OCI-LY7 (cell line): Measurements from ENCODE around the gene ZXDC. TPM values are rescaled to one million over a fixed set of nuclear protein-coding genes. Genes with fewer than 3 reads are reported as not detected.
A peak's percentile ranks its signal among the peaks of the same experiment; 100 is the strongest.

Experiments
- BruUV-seq: library from RNA; stranded (reverse); fragments of 400-500 nt; replicated peaks from 2 replicates; lab custom pipeline; 2021; lab: Mats Ljungman, UMichigan
- CTCF ChIA-PET: fragments of 300-600 bp; sonication (Branson Sonifier 250); formaldehyde crosslinking; loops from one replicate; lab custom pipeline; 2022; ENCODE audit warnings: antibody characterized with exemption; ENCODE audit not compliant: unreplicated experiment; lab: Charles Lee
- POLR2A ChIA-PET: fragments of 300-600 bp; sonication (Branson Sonifier 250); formaldehyde crosslinking; loops from one replicate; lab custom pipeline; 2022; ENCODE audit warnings: antibody characterized with exemption; lab: Charles Lee
- DNase-seq: peaks from one replicate; pipeline ENCODE4 v3.0.0-alpha.2; 2015; ENCODE audit warnings: low spot score
- H2AFZ ChIP-seq: fragments of 200-600 bp; sonication (generic), shearing (Covaris generic); 2 replicates; pipeline ENCODE4 v1.6.1; 2014; ENCODE audit warnings: mild to moderate bottlenecking, antibody characterized with exemption, low read length, moderate library complexity
- H3K27ac ChIP-seq: fragments of 200-600 bp; sonication (generic); 2 replicates; pipeline ENCODE4 v1.5.1; 2014; ENCODE audit warnings: mixed run types, low read depth, mild to moderate bottlenecking, moderate library complexity, low read length, inconsistent platforms; ENCODE audit not compliant: poor library complexity, severe bottlenecking
- H3K36me3 ChIP-seq: fragments of 200-600 bp; sonication (generic); 2 replicates; pipeline ENCODE4 v1.6.1; 2014; ENCODE audit warnings: mild to moderate bottlenecking, antibody characterized with exemption, low read length, moderate library complexity, mixed read lengths; ENCODE audit not compliant: insufficient read depth
- H3K4me1 ChIP-seq: fragments of 200-600 bp; sonication (generic); 2 replicates; pipeline ENCODE4 v1.5.1; 2014; ENCODE audit warnings: mild to moderate bottlenecking, low read length; ENCODE audit not compliant: insufficient read depth, poor library complexity, severe bottlenecking
- H3K4me2 ChIP-seq: fragments of 200-600 bp; sonication (generic); 2 replicates; pipeline ENCODE4 v1.6.1; 2014; ENCODE audit warnings: mild to moderate bottlenecking, low read length
- H3K4me3 ChIP-seq: fragments of 200-600 bp; sonication (generic); 2 replicates; pipeline ENCODE4 v1.5.1; 2014; ENCODE audit warnings: mild to moderate bottlenecking, low read depth, low read length; ENCODE audit not compliant: poor library complexity, severe bottlenecking
- H3K79me2 ChIP-seq: fragments of 200-600 bp; sonication (generic); 2 replicates; pipeline ENCODE4 v1.6.1; 2016; ENCODE audit warnings: low read depth, mild to moderate bottlenecking, low read length, moderate library complexity, mixed read lengths; ENCODE audit not compliant: insufficient read depth
- H3K9me2 ChIP-seq: fragments of 200-600 bp; sonication (generic); 2 replicates; pipeline ENCODE4 v1.6.1; 2016; ENCODE audit warnings: mild to moderate bottlenecking, low read length, mixed read lengths; ENCODE audit not compliant: insufficient read depth
- H3K9me3 ChIP-seq: fragments of 200-600 bp; sonication (generic); 2 replicates; pipeline ENCODE4 v1.6.1; 2014; ENCODE audit warnings: mild to moderate bottlenecking, mixed run types, low read length, mixed read lengths
- H4K20me1 ChIP-seq: fragments of 200-600 bp; sonication (generic); 2 replicates; pipeline ENCODE4 v1.6.1; 2014; ENCODE audit warnings: mild to moderate bottlenecking, antibody characterized with exemption, low read length, moderate library complexity, mixed read lengths; ENCODE audit not compliant: insufficient read depth
- EZH2phosphoT487 ChIP-seq: fragments of 200-600 bp; sonication (generic); IDR thresholded peaks from 2 replicates; pipeline ENCODE4 v1.6.1; 2018; ENCODE audit warnings: low read depth, borderline replicate concordance, mild to moderate bottlenecking, mixed run types, antibody characterized with exemption, low read length, moderate library complexity, mixed read lengths
- intact Hi-C: fragments of 100-400 bp; cut with micrococcal nuclease; formaldehyde crosslinking; loops from one replicate; pipeline ENCODE4 v1.10.0; 2022; ENCODE audit not compliant: unreplicated experiment
- total RNA-seq, 2 experiments: library from RNA; depleted of rRNA in 1 of 2; stranded (reverse); fragments of >200 nt in 1 of 2; shearing (Covaris generic) in 1 of 2; gene quantifications; 2 replicates each; pipeline ENCODE4 v1.2.3, GENCODE V29; 2014 to 2022
- TF ChIP-seq, protein P1 (sequence below): fragments of 200-600 bp; sonication (generic); conservative IDR thresholded peaks from 2 replicates; pipeline ENCODE4 v1.5.1; 2014; ENCODE audit warnings: mild to moderate bottlenecking, antibody characterized with exemption, low read length, moderate library complexity, mixed read lengths

The ZXDC gene
- total RNA-seq, 2 experiments from 2014 or later = 32.2 to 34.9 TPM

DNA sequence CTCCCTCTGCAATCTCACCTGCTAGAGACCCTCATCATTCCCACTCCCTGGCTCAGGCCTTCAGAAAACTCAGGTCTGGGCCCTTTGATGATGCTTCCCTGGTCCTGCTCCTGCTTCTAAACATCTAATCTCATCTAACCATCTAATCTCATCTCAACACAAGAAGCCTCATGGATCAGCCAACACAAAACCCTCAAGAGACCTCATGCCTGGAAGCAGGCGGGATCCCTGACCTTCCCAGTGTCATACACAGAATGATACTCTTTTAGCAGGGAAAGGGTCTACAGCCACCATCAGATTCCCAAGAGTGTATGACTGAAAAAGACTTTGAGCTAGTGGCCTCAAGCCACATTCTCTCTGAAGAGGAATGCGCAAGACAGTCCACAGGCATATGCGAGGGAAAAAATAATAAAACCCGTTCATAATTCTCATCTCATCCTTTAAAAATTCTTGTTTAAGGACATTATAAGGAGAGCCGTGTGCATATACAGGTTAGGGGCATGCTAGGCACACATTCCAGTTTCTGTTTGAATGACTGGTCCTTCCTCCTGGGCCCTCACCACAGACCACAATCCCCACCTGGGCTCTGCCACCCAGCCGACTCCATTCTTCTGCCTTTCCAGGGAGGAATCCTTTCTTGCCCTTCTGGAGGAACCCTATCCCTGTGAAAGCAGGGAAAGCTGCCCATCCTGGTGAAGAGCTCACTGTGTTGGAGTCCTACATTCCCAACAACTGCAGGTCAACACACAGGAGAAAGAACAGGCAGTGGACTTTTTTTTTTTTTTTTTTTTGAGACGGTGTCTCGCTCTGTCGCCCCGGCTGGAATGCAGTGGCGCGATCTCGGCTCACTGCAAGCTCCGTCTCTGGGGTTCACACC, 2.2 kb downstream of the ZXDC start:
- H3K4me1 ChIP-seq = peaks cover 35% of the 10 kb centered on the region
- intact Hi-C loops = loop anchor here (10.0 kb wide), 1 partner anchor 189 kb away; no protein-coding TSS in a partner anchor

DNA sequence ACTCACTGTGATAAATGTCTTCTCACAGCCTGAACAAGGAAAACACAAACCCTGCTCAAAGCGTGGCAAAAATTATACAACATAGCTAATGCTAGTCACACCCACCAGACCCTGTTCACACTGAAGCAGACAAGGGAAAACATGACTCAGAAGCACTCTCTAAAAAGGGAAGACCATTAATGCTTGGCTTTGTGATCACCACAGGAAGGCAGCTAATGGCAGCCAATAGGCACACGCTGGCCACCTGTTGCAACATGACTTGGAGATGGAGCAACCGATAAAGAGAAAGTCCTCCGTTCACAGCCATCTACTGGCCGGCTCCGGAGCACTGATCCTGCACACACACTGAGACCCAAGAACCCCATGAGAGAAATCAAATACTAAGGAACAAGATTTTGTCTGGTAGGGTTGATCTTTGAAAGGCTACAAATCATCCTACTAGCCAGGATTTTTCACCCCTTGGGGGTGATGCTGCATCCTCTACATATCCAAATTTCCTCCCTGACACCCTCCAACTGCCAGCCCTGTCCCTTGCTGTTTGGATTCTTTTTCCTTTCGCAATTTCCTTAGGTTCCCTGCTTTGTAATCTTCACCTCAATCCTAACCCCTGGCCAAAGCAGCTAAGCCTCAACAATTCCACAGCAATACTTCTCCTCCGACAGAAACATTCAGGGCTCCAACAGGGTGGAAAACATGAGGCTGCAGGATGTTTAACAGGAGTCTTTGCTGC, 3.2 kb downstream of the ZXDC start:
- ChIA-PET CTCF (no interaction called here), POLR2A (no interaction called here)
- Histone ChIP-seq H3K27ac (no peak overlapping the region), H3K36me3 (peaks cover 55% of the 10 kb centered on the region), H3K79me2 (peaks cover 29% of the 10 kb centered on the region), H4K20me1 (peaks cover 15% of the 10 kb centered on the region; the same call in 1 of the 2 replicates), H2AFZ (no peak overlapping the region), H3K4me1 (peaks cover 35% of the 10 kb centered on the region), H3K4me3 (peak overlapping the region; percentile 76), H3K4me2 (peak overlapping the region; percentile 85), H3K9me2 (no peaks in the 10 kb centered on the region), H3K9me3 (no peaks in the 10 kb centered on the region)
- intact Hi-C loops = loop anchor here (10.0 kb wide), 1 partner anchor 188 kb away; no protein-coding TSS in a partner anchor
- BruUV-seq = no TSS peak
- TF ChIP-seq EZH2phosphoT487 = no peak
- TF ChIP-seq, protein P1, sequence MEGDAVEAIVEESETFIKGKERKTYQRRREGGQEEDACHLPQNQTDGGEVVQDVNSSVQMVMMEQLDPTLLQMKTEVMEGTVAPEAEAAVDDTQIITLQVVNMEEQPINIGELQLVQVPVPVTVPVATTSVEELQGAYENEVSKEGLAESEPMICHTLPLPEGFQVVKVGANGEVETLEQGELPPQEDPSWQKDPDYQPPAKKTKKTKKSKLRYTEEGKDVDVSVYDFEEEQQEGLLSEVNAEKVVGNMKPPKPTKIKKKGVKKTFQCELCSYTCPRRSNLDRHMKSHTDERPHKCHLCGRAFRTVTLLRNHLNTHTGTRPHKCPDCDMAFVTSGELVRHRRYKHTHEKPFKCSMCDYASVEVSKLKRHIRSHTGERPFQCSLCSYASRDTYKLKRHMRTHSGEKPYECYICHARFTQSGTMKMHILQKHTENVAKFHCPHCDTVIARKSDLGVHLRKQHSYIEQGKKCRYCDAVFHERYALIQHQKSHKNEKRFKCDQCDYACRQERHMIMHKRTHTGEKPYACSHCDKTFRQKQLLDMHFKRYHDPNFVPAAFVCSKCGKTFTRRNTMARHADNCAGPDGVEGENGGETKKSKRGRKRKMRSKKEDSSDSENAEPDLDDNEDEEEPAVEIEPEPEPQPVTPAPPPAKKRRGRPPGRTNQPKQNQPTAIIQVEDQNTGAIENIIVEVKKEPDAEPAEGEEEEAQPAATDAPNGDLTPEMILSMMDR = no peak
- peak; percentile 15 for DNase-seq

More for the DNA sequence above, 2.2 kb downstream of the ZXDC start:
- Histone ChIP-seq H3K79me2 (peaks cover 29% of the 10 kb centered on the region), H3K4me2 (peak overlapping the region; percentile 85), H3K36me3 (peaks cover 44% of the 10 kb centered on the region), H2AFZ (no peak overlapping the region), H3K27ac (no peak overlapping the region), H3K4me3 (peak overlapping the region; percentile 76), H3K9me2 (no peaks in the 10 kb centered on the region), H4K20me1 (peaks cover 15% of the 10 kb centered on the region; the same call in 1 of the 2 replicates), H3K9me3 (no peaks in the 10 kb centered on the region)
- TSS peak; percentile 72 for BruUV-seq
- TF ChIP-seq, protein P1 = no peak
- no peak for TF ChIP-seq EZH2phosphoT487
- DNase-seq = peak; percentile 7
- ChIA-PET CTCF (no interaction called here), POLR2A (interaction anchor here (0.7 kb wide), 1 partner anchor 20 kb away, joined by 3 read pairs; no protein-coding TSS in a partner anchor)
